IMR-90 (cell line): ENCODE results near the gene TSC1. TPM values are rescaled to one million over a fixed set of nuclear protein-coding genes. Genes with fewer than 3 reads are reported as not detected.

ENCODE experiments used
- ATAC-seq: fragments of 200-7000 bp; cut with Tn5 transposase; 2 replicates; pipeline ENCODE4 v1.9.1; 2020; ENCODE audit warnings: low read depth, mild to moderate bottlenecking, moderate library complexity
- BruUV-seq: library from RNA; stranded (reverse); fragments of 400-500 nt; replicated peaks from 2 replicates; lab custom pipeline; 2021; lab: Mats Ljungman, UMichigan
- CTCF ChIA-PET: fragments of 300-600 bp; formaldehyde crosslinking; extraction: SDS; loops from one replicate; lab custom pipeline; 2021; ENCODE audit warnings: antibody characterized with exemption; lab: Yijun Ruan, JAX
- POLR2A ChIA-PET: fragments of 300-600 bp; sonication (Branson Sonifier 250); formaldehyde crosslinking; loops from one replicate; lab custom pipeline; 2022; ENCODE audit warnings: antibody characterized with exemption; ENCODE audit not compliant: unreplicated experiment; lab: Charles Lee
- DNase-seq: peaks from one replicate; pipeline ENCODE4 v3.0.0; 2013
- H2AFZ ChIP-seq: replicated peaks from 2 replicates; pipeline ENCODE3; 2013; ENCODE audit warnings: low read length, mild to moderate bottlenecking; ENCODE audit not compliant: poor library complexity
- H2AK5ac ChIP-seq: 2 replicates; pipeline ENCODE4 v1.6.1; 2013; ENCODE audit warnings: low read depth, low read length, inconsistent platforms
- H2AK9ac ChIP-seq: replicated peaks from 2 replicates; pipeline ENCODE3; 2013; ENCODE audit warnings: mild to moderate bottlenecking, low read depth, low read length, moderate library complexity; ENCODE audit not compliant: poor library complexity
- H2BK120ac ChIP-seq: 2 replicates; pipeline ENCODE4 v1.6.1; 2013; ENCODE audit warnings: low read depth, low read length, inconsistent platforms
- H2BK15ac ChIP-seq: 3 replicates; pipeline ENCODE4 v1.6.1; 2013; ENCODE audit warnings: low read depth, low read length, inconsistent platforms
- H2BK20ac ChIP-seq: 2 replicates; pipeline ENCODE4 v1.6.1; 2013; ENCODE audit warnings: low read depth, mild to moderate bottlenecking, inconsistent platforms, low read length, moderate library complexity
- H2BK5ac ChIP-seq: 2 replicates; pipeline ENCODE4 v1.6.1; 2013; ENCODE audit warnings: mild to moderate bottlenecking, low read depth, low read length, inconsistent platforms; ENCODE audit not compliant: poor library complexity, severe bottlenecking
- H3K14ac ChIP-seq: replicated peaks from 2 replicates; pipeline ENCODE4 v1.6.1; 2013; ENCODE audit warnings: low read depth, low read length, inconsistent platforms
- H3K18ac ChIP-seq: 2 replicates; pipeline ENCODE4 v1.6.1; 2013; ENCODE audit warnings: low read depth, low read length, control low read depth
- H3K23ac ChIP-seq: 2 replicates; pipeline ENCODE4 v1.6.1; 2013; ENCODE audit warnings: low read depth, low read length, inconsistent platforms
- H3K27ac ChIP-seq: 2 replicates; pipeline ENCODE4 v1.5.1; 2013; ENCODE audit warnings: mild to moderate bottlenecking, control low read depth, low read length; ENCODE audit not compliant: insufficient read depth
- H3K27me3 ChIP-seq: 2 replicates; pipeline ENCODE4 v1.6.1; 2013; ENCODE audit warnings: low read length; ENCODE audit not compliant: control insufficient read depth, insufficient read depth
- H3K36me3 ChIP-seq: 2 replicates; pipeline ENCODE4 v1.6.1; 2013; ENCODE audit warnings: low read length, mixed read lengths; ENCODE audit not compliant: control insufficient read depth, insufficient read depth
- H3K4ac ChIP-seq: 2 replicates; pipeline ENCODE4 v1.6.1; 2013; ENCODE audit warnings: low read depth, low read length, inconsistent platforms
- H3K4me1 ChIP-seq: 2 replicates; pipeline ENCODE4 v1.6.1; 2013; ENCODE audit warnings: low read length, mixed read lengths; ENCODE audit not compliant: control insufficient read depth, insufficient read depth
- H3K4me2 ChIP-seq: 2 replicates; pipeline ENCODE4 v1.6.1; 2013; ENCODE audit warnings: low read depth, mild to moderate bottlenecking, control low read depth, low read length, moderate library complexity
- H3K4me3 ChIP-seq: 2 replicates; pipeline ENCODE4 v1.5.1; 2013; ENCODE audit warnings: low read depth, mild to moderate bottlenecking, control low read depth, low read length, moderate library complexity; ENCODE audit not compliant: insufficient read depth
- H3K56ac ChIP-seq: 2 replicates; pipeline ENCODE4 v1.6.1; 2013; ENCODE audit warnings: low read length, inconsistent platforms; ENCODE audit not compliant: insufficient read depth; ENCODE audit errors: extremely low read depth
- H3K79me1 ChIP-seq, 2 experiments: 2 replicates each; pipeline ENCODE4 v1.6.1; 2013; ENCODE audit warnings: low read length in 2 of 2, inconsistent platforms in 1 of 2, low read depth in 1 of 2
- H3K9ac ChIP-seq: 2 replicates; pipeline ENCODE4 v1.6.1; 2013; ENCODE audit warnings: low read depth, low read length, control low read depth
- H3K9me1 ChIP-seq: 2 replicates; pipeline ENCODE4 v1.6.1; 2013; ENCODE audit warnings: low read length, inconsistent platforms; ENCODE audit not compliant: insufficient read depth
- H3K9me3 ChIP-seq: 2 replicates; pipeline ENCODE4 v1.6.1; 2013; ENCODE audit warnings: low read length; ENCODE audit not compliant: control insufficient read depth, insufficient read depth
- H4K20me1 ChIP-seq: 2 replicates; pipeline ENCODE4 v1.6.1; 2013; ENCODE audit warnings: low read length, inconsistent platforms; ENCODE audit not compliant: insufficient read depth
- H4K5ac ChIP-seq: 2 replicates; pipeline ENCODE4 v1.6.1; 2013; ENCODE audit warnings: mild to moderate bottlenecking, low read depth, low read length, control low read depth
- H4K8ac ChIP-seq, 2 experiments: 2 replicates each; pipeline ENCODE4 v1.6.1; 2013; ENCODE audit warnings: low read depth in 2 of 2, low read length in 2 of 2, control low read depth in 1 of 2, inconsistent platforms in 1 of 2
- H4K91ac ChIP-seq: 2 replicates; pipeline ENCODE4 v1.6.1; 2013; ENCODE audit warnings: low read depth, low read length, inconsistent platforms; ENCODE audit not compliant: insufficient read depth
- CHD1 ChIP-seq: IDR thresholded peaks from 2 replicates; pipeline ENCODE4 v1.6.1; 2012; ENCODE audit warnings: low read depth, low read length, improper control_type of control experiment
- USF2 ChIP-seq: fragments of 150-350 bp; IDR thresholded peaks from 2 replicates; pipeline ENCODE4 v1.6.1; 2017; ENCODE audit warnings: mild to moderate bottlenecking, antibody characterized with exemption, low read length, low read depth
- whole genome bisulfite sequencing, 2 experiments: methylation state at CpG; one replicate each; pipeline versions ENCODE4 v1.1.5 to v1.1.7; 2013; ENCODE audit warnings: missing lambda C conversion rate in 2 of 2; ENCODE audit not compliant: insufficient read length in 1 of 2; ENCODE audit errors: extremely low coverage in 2 of 2; 5-methylcytosine and 5-hydroxymethylcytosine counted together
- dilution Hi-C: fragments of 300-500 bp; cut with HindIII; formaldehyde crosslinking; loops from one replicate; pipeline ENCODE4 v1.14.3; 2018; ENCODE audit warnings: low sequenced_read_pairs; ENCODE audit not compliant: unreplicated experiment
- in situ Hi-C: fragments of 300-500 bp; cut with MboI; formaldehyde crosslinking; loops from 3 replicates; pipeline ENCODE4 v1.14.3; 2019; ENCODE audit warnings: low sequenced_read_pairs, inconsistent platforms, mixed read lengths
- intact Hi-C: fragments of 100-400 bp; cut with micrococcal nuclease; formaldehyde crosslinking; loops from 2 replicates; pipeline ENCODE4 v1.10.0; 2022
- polyA plus RNA-seq, 3 experiments: library from polyadenylated mRNA; depleted of rRNA; stranded (reverse); fragments of >200 nt; gene quantifications; 2 replicates each; pipeline ENCODE4 v1.2.3, GENCODE V29; 2012; ENCODE audit warnings: low replicate concordance in 1 of 3
- total RNA-seq: library from RNA; depleted of rRNA; stranded (reverse); fragments of >200 nt; gene quantifications from 2 replicates; pipeline ENCODE4 v1.2.3, GENCODE V29; 2012

The TSC1 gene
- total and polyA plus RNA-seq, 2 of the 4 experiments (the other 2 are of a cell fraction) = 25.7 to 56.3 TPM

- Histone ChIP-seq H4K8ac (no peak overlapping the region), H3K14ac (no peak overlapping the region), H4K5ac (no peak overlapping the region), H2BK5ac (no peak overlapping the region), H3K56ac (no peak overlapping the region), H3K79me1 (peaks cover 0 to 10% of the 10 kb centered on the region in 2 experiments; a peak in 3 of 4 replicates), H3K9me3 (no peaks in the 10 kb centered on the region), H3K9me1 (no peaks in the 10 kb centered on the region; the same call in 1 of the 2 replicates), H3K23ac (no peak overlapping the region), H2BK20ac (no peak overlapping the region), H3K4me1 (no peaks in the 10 kb centered on the region), H4K20me1 (no peaks in the 10 kb centered on the region), H2AK5ac (no peak overlapping the region), H2BK15ac (no peak overlapping the region), H3K4ac (no peak overlapping the region), H4K91ac (no peak overlapping the region), H3K27me3 (no peaks in the 10 kb centered on the region), H3K9ac (no peak overlapping the region), H2AK9ac (no peak overlapping the region), H3K27ac (no peak overlapping the region), H3K36me3 (peaks cover 43% of the 10 kb centered on the region), H2AFZ (no peak overlapping the region), H3K4me3 (no peak overlapping the region), H3K4me2 (no peak overlapping the region), H2BK120ac (no peak overlapping the region), H3K18ac (no peak overlapping the region)
- intact Hi-C loops = no loop called here
- dilution Hi-C loops = no loop called here
- no peak for TF ChIP-seq CHD1
- no peak for TF ChIP-seq USF2
- CTCF ChIA-PET = interaction anchor here (0.6 kb wide), 1 partner anchor 76 kb away, joined by 7 read pairs; no protein-coding TSS in a partner anchor
- DNase-seq (no peak), ATAC-seq (no peak)
- 73% methylated on average over 3 of the region's 9 CpGs; no CpG with 5 or more reads in 1 of the 2 experiments for WGBS, 2 experiments
- in situ Hi-C loops = no loop called here
- POLR2A ChIA-PET = no interaction called here
- no TSS peak for BruUV-seq
Observed at GRCh38 chr9:132923346-132923902, 21.0 kb downstream of the TSC1 start.
